Colonic mucosa (tissue), 4 donors: ENCODE measurements around the gene DNAL4. TPM values are rescaled to one million over a fixed set of nuclear protein-coding genes. Genes with fewer than 3 reads are reported as not detected.

Experiments
- DNase-seq: peaks from one replicate; pipeline ENCODE4 v3.0.0-alpha.2; 2020
- H3K27ac ChIP-seq: fragments of 200-600 bp; one replicate; pipeline ENCODE4 v1.8.0; 2021
- H3K27me3 ChIP-seq: fragments of 200-600 bp; one replicate; pipeline ENCODE4 v1.8.0; 2021
- H3K36me3 ChIP-seq: fragments of 200-600 bp; one replicate; pipeline ENCODE4 v1.8.0; 2021
- H3K4me1 ChIP-seq: fragments of 200-600 bp; one replicate; pipeline ENCODE4 v1.8.0; 2021; ENCODE audit warnings: mild to moderate bottlenecking
- H3K4me3 ChIP-seq: fragments of 200-600 bp; one replicate; pipeline ENCODE4 v1.8.0; 2021
- H3K9ac ChIP-seq, 2 donors: one replicate each; pipeline ENCODE4 v1.7.0; 2013; ENCODE audit warnings: control low read depth in 2 of 2, low read depth in 2 of 2, low read length in 2 of 2
- H3K9me3 ChIP-seq: fragments of 200-600 bp; one replicate; pipeline ENCODE4 v1.8.0; 2021
- intact Hi-C: fragments of 100-400 bp; cut with DNase I; formaldehyde crosslinking; loops from one replicate; pipeline ENCODE4 v1.14.1; 2022
- total RNA-seq, 2 donors: library from RNA; stranded (reverse); fragmentation: NEBNext Ultra II Directional in 1 of 2; extraction: Animal tissue kit (Norgen Biotek cat#: 25700) in 1 of 2; gene quantifications; one replicate each; pipeline ENCODE4 v1.2.1, GENCODE V29; 2021
- TF ChIP-seq, protein P1 (sequence below): fragments of 200-600 bp; IDR thresholded peaks from one replicate; pipeline ENCODE4 v1.8.0; 2022; ENCODE audit warnings: antibody characterized with exemption, mild to moderate bottlenecking
- donor health status: healthy.
- donor health status: DM: no; HTN: no; CAD: no.
- donor health status: DM: no; HTN: no; CAD: no.

The DNAL4 gene
- total RNA-seq, 2 donors from 2014 or later, result 15.8 to 17.8 TPM

DNA sequence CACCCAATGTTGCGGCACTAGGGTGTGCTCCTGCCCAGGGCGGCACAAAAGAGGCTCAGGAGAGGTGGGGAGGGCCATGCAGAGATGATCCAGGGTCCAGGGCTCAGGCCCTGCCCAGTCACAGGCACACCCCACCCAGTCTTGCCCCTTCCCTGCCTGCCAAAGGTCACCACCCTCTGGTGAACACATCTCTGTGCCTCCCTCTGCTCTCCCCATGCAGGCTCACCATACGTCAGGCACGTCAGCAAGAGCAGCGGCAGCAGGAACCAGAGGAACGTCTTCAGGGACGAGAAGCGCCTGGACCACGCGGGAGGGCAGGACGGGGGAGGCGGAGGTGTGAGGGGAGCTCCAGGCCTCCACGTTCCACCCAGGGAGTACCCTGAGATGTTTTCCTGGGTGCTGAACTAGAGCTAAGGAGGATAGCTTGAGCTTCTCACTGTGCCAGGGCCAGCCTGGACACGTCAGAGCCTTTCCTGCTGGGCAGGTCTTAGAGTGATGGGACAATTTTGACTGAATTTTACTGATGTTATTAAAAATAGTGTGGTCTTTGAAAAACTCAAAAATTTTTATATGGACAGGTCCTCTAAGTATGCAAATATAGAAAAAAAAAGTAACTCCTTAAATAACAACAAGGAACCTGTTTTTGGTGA, 45.3 kb downstream of the DNAL4 start:
- no peak for DNase-seq
- TF ChIP-seq, protein P1, sequence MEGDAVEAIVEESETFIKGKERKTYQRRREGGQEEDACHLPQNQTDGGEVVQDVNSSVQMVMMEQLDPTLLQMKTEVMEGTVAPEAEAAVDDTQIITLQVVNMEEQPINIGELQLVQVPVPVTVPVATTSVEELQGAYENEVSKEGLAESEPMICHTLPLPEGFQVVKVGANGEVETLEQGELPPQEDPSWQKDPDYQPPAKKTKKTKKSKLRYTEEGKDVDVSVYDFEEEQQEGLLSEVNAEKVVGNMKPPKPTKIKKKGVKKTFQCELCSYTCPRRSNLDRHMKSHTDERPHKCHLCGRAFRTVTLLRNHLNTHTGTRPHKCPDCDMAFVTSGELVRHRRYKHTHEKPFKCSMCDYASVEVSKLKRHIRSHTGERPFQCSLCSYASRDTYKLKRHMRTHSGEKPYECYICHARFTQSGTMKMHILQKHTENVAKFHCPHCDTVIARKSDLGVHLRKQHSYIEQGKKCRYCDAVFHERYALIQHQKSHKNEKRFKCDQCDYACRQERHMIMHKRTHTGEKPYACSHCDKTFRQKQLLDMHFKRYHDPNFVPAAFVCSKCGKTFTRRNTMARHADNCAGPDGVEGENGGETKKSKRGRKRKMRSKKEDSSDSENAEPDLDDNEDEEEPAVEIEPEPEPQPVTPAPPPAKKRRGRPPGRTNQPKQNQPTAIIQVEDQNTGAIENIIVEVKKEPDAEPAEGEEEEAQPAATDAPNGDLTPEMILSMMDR, result no peak
- Histone ChIP-seq H3K36me3 (peaks cover 26% of the 10 kb centered on the region), H3K4me1 (peaks cover 4% of the 10 kb centered on the region), H3K9ac (no peak overlapping the region), H3K4me3 (no peak overlapping the region), H3K27me3 (no peaks in the 10 kb centered on the region), H3K9me3 (no peaks in the 10 kb centered on the region), H3K27ac (no peak overlapping the region)
- intact Hi-C loops, result no loop called here

DNA sequence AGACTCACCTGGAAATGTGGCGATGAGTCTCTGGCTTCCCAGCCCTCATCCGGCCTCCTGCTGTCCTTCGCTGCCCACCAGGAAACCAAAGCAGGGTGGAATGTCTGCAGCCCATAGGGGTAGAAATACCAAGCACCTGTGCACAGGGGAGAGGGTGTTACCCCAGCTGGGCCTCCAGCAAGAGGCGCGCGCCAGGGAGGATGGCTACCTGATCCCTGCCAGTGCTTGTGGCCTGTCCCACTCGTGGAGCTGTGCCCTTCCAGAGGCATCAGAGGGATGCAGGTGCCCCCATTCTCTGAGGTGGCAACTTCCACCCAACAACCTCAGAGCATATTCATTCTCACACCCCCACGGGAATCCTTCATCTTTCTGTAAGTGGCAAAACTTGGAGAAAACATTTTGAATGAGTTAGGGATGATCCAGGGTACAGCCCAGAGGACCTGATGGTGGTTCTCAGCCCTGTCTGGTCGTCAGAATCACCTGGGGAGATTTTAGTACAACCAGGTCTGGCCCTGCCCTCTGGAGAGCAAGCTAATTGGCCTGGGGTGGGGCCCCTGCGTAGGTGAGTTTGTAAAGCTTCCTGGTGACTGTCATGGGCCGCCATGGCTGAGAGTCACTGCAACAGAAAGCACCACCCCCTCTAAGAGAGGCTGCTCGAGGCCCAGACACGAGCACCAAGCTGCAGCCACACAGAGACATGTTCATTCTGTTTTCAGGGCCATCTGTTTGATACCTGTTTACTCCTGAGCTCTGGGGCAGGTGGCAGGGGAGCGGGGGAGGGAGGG, 48.1 kb downstream of the DNAL4 start:
- peak; percentile 65 for DNase-seq
- H3K27ac ChIP-seq, result peak overlapping the region; percentile 27

DNA sequence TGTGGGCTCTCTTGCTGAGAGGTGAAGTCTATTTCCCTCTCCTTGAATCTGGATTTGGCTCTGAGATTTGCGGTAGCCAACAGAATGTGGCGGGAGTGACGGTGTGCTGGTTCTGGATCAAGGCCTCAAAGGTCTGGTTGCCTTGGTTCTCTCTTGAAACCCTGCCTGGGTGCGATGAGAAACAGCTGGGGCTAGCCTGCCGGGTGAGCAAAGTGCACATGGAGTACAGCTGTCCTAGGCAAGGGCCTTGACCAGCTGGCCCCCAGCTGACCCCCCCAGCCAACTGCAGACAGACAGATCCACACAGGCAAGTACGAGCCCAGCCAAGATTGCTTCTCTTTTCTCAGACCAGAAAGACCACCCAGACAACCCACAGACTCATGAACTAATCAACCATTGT, 49.0 kb downstream of the DNAL4 start:
- H3K9me3 ChIP-seq, result no peaks in the 10 kb centered on the region
- no peak for DNase-seq
- intact Hi-C loops, result no loop called here
- no peak overlapping the region for H3K9ac ChIP-seq
- TF ChIP-seq, protein P1, result no peak
- no peaks in the 10 kb centered on the region for H3K4me1 ChIP-seq
- no peak overlapping the region for H3K27ac ChIP-seq
- peaks cover 42% of the 10 kb centered on the region for H3K36me3 ChIP-seq
- no peak overlapping the region for H3K4me3 ChIP-seq
- H3K27me3 ChIP-seq, result no peaks in the 10 kb centered on the region

More for the DNA sequence above, 48.1 kb downstream of the DNAL4 start:
- TF ChIP-seq, protein P1, result no peak
- Histone ChIP-seq H3K9ac (no peak overlapping the region), H3K4me3 (no peak overlapping the region), H3K27me3 (no peaks in the 10 kb centered on the region), H3K9me3 (no peaks in the 10 kb centered on the region), H3K36me3 (peaks cover 41% of the 10 kb centered on the region), H3K4me1 (peaks cover 4% of the 10 kb centered on the region)
- intact Hi-C loops, result no loop called here

DNA sequence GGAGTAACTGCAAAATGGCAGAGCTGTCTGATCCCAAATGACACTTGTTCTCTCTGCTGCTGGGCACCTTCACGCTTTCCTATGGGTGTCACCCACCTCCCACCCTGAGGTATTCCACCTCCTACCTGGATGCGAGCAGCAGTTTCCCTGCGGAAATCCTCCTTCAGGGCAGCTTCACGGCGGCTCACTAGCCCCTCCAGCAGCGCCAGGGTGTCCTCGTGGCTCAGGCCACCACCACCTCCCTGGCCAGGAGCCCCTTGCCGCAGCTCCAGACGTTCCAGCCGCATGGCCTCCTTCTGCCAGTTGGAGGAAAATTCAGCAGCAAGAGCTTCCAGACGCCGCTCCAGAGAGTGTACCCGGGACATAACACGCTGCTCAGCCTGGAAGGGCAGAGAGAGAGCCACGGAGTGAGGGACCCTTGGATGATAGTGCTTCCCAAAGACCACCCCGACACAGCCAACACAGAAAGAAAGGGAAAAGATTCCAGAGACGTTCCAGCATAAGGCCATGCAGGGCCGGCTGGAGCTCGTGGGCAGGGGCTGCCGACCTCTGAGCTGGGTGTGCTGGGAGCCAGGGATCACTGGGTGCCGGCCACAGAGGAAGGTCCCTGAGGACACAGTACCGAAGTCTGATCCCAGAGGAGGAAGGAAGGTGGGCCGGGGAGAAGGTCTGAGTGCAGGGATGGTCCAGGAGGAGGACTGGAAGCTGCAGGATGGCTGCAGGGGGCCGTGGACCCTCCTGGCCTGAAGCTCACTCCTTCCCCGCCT, 51.6 kb downstream of the DNAL4 start:
- no peak overlapping the region for H3K4me3 ChIP-seq
- no peaks in the 10 kb centered on the region for H3K4me1 ChIP-seq
- intact Hi-C loops, result no loop called here
- no peak overlapping the region for H3K9ac ChIP-seq
- H3K36me3 ChIP-seq, result peaks cover 56% of the 10 kb centered on the region
- no peak for DNase-seq
- no peaks in the 10 kb centered on the region for H3K9me3 ChIP-seq
- TF ChIP-seq, protein P1, result no peak
- H3K27ac ChIP-seq, result no peak overlapping the region
- H3K27me3 ChIP-seq, result no peaks in the 10 kb centered on the region

DNA sequence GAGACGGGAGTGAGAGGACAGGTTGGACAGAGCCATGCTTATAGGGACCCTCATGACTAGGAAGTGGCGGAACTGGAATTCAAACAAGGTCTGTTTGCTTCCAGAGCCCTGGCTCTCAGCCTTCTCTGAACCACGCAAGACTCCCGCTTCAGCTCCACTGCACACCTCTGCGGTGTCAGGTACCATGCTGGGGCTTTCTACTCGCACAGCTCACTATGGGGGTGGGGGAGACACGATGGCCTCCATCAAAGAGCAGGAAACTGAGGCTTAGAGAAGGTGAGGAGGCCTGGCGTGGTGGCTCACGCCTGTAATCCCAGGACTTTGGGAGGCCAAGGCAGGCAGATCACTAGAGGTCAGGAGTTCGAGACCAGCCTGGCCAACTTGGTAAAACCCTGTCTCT, 52.4 kb downstream of the DNAL4 start:
- H3K9me3 ChIP-seq, result no peaks in the 10 kb centered on the region
- H3K36me3 ChIP-seq, result peaks cover 56% of the 10 kb centered on the region
- intact Hi-C loops, result no loop called here
- no peak overlapping the region for H3K9ac ChIP-seq
- H3K4me1 ChIP-seq, result no peaks in the 10 kb centered on the region
- DNase-seq, result no peak
- TF ChIP-seq, protein P1, result no peak
- H3K4me3 ChIP-seq, result no peak overlapping the region
- no peaks in the 10 kb centered on the region for H3K27me3 ChIP-seq
- no peak overlapping the region for H3K27ac ChIP-seq
